Measurements from ENCODE around the gene TTC39C.

GRCh38 chr18:24022161-24022560 lies 7.6 kb downstream of the TTC39C start:
- no peak for TF ChIP-seq CTCF (conservative IDR thresholded peaks at IDR 0.05; ENCODE audit: low read depth, low read length)
- TF ChIP-seq EZH2 (IDR thresholded peaks at IDR 0.05; ENCODE audit: borderline replicate concordance, low read depth, low read length, poor library complexity, severe bottlenecking) = no peak
